HG03442 (cell line): Measurements from ENCODE around the gene MAP3K19.
"Not testable (repeated sequence)": the region's sequence is repeated elsewhere in the genome, so short reads cannot be mapped to it uniquely, and the experiment has no call there.

Experiments
- ATAC-seq: cut with Tn5 transposase; IDR thresholded peaks from one replicate; pipeline ENCODE4 v1.9.1; 2021; ENCODE audit warnings: mild to moderate bottlenecking, moderate library complexity; ENCODE audit not compliant: unreplicated experiment

The MAP3K19 gene

GRCh38 chr2:134988994-134989605 lies 58.1 kb downstream of the MAP3K19 start:
- no peak for ATAC-seq

GRCh38 chr2:134985061-134985460 lies 62.2 kb downstream of the MAP3K19 start:
- ATAC-seq = no peak

- ATAC-seq = no peak
These were observed 64.6 kb downstream of the MAP3K19 start for GRCh38 chr2:134982603-134983002.

- no peak for ATAC-seq
These were observed 66.6 kb downstream of the MAP3K19 start for GRCh38 chr2:134980639-134981038.

GRCh38 chr2:134979221-134979620 lies 68.0 kb downstream of the MAP3K19 start:
- ATAC-seq = no peak

- ATAC-seq = not testable (repeated sequence)
These were observed 70.1 kb downstream of the MAP3K19 start for GRCh38 chr2:134977104-134977503.

- ATAC-seq = no peak
These were observed 71.1 kb downstream of the MAP3K19 start for GRCh38 chr2:134976074-134976702.

- no peak for ATAC-seq
These were observed 71.8 kb downstream of the MAP3K19 start for GRCh38 chr2:134975281-134976009.

GRCh38 chr2:134973241-134974138 lies 73.8 kb downstream of the MAP3K19 start:
- ATAC-seq = peak; percentile 38

- ATAC-seq = not testable (repeated sequence)
These were observed 80.1 kb downstream of the MAP3K19 start for GRCh38 chr2:134967166-134967565.

GRCh38 chr2:134957477-134957876 lies 89.8 kb downstream of the MAP3K19 start:
- ATAC-seq = no peak

- no peak for ATAC-seq
These were observed 91.5 kb downstream of the MAP3K19 start for GRCh38 chr2:134955744-134956143.

GRCh38 chr2:134954065-134954464 lies 93.2 kb downstream of the MAP3K19 start:
- ATAC-seq = no peak

GRCh38 chr2:134952608-134953007 lies 94.6 kb downstream of the MAP3K19 start:
- no peak for ATAC-seq

- ATAC-seq = no peak
These were observed 96.4 kb downstream of the MAP3K19 start for GRCh38 chr2:134950886-134951285.

GRCh38 chr2:134949981-134950708 lies 97.1 kb downstream of the MAP3K19 start:
- no peak for ATAC-seq

GRCh38 chr2:134946073-134946472 lies 101.2 kb downstream of the MAP3K19 start:
- ATAC-seq = no peak

GRCh38 chr2:134944975-134945374 lies 102.3 kb downstream of the MAP3K19 start:
- ATAC-seq = no peak

GRCh38 chr2:134943540-134943939 lies 103.7 kb downstream of the MAP3K19 start:
- ATAC-seq = no peak

GRCh38 chr2:134936691-134937090 lies 110.6 kb downstream of the MAP3K19 start:
- ATAC-seq = no peak
